Dermis microvascular lymphatic vessel endothelial cell (primary cell): Measurements from ENCODE around the gene ZNF282. TPM values are rescaled to one million over a fixed set of nuclear protein-coding genes. Genes with fewer than 3 reads are reported as not detected.
A peak's percentile ranks its signal among the peaks of the same experiment; 100 is the strongest.
"Not testable (repeated sequence)": the region's sequence is repeated elsewhere in the genome, so short reads cannot be mapped to it uniquely, and the experiment has no call there.

Experiments used
- DNase-seq, 2 donors: peaks; one replicate each; pipeline versions ENCODE4 v3.0.0 to v3.0.0-alpha.2; 2010; ENCODE audit warnings: low read depth in 2 of 2
- total RNA-seq: library from RNA; depleted of rRNA; stranded (reverse); fragments of >200 nt; gene quantifications from 2 replicates; pipeline ENCODE4 v1.2.1, GENCODE V29; 2014

The ZNF282 gene
- total RNA-seq, 1 donor from 2014 or later: 22.9 TPM

DNA sequence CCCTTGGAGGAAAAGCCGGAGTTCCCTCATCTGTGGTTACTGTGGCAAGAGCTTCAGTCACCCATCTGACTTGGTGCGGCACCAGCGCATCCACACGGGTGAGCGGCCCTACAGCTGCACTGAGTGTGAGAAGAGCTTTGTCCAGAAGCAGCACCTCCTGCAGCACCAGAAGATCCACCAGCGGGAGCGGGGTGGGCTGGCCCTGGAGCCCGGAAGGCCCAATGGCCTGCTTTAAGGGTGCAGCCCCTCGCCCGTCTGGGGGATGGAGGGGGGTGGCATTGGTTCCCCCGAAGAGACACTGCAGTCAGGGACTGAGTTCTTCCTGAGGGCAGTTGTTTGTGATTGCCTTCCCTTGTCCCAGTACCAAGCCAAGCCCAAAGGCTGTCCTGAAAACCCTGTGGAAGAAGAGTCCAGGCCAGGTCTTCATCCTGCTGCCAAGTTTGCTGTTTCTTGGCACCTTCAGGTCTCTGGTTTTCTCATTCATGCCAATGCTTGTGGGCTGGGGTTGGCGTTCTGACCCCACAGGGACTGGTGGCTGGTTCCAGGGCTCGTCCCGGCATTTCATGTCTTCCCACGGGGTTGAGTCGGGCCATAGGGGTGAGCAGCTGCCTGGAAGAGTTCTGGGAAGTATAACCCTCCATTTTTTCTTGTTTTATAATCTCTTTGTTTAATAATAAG is 59.0 kb downstream of the ZNF282 start:
- no peak for DNase-seq

- no peak for DNase-seq
Observed at GRCh38 chr7:149255174-149255573, 59.8 kb downstream of the ZNF282 start.

DNA sequence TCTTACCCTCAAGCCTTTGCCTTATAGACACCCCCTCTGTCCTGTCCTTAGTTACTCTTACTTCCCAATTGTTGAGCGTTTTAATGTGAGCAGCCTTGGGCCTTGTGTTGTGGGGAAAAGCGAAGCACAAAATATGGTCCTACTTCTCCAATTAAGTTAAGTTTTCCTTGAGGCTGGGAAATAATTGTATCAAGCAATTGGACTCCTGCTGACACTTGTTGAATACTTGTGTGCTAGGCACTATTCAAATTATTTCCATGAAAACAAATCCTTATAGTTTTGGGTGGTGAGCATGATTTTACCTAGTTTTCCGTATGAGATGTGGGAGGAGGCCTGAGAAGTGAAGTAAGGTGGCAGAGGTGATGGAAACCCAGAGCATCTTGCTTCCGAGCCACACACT is 61.2 kb downstream of the ZNF282 start:
- DNase-seq: no peak

DNA sequence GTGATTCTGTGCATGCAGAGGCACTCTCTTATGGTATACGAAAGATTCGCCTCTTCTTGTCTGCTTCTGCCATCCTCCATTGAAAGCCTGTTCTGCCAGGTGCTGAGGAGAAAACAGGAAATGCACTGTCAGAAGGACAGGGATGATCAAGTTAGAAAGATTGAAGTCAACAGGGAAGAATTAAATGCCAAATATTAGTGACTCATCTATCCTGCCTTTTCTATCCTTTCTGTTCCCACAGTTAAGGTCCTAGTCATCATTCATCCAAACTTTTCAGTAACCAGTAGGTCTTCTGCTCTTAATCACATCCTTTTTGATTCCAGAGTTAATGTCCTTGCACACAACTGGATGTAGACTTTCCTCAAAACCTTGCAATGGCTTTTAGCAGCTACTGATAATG is 61.8 kb downstream of the ZNF282 start:
- DNase-seq: peak in 1 of 2 donors; percentile 51

GRCh38 chr7:149261316-149261828 is 66.0 kb downstream of the ZNF282 start:
- no peak for DNase-seq

- DNase-seq: peak; percentile 73 to 90
Observed at GRCh38 chr7:149261829-149262617, 66.7 kb downstream of the ZNF282 start, which contains the start of gene ZNF783. TSS of gene ZNF783 (plus strand) at chr7:149262196. CDS start at chr7:149262334, 138 bp downstream.

DNA sequence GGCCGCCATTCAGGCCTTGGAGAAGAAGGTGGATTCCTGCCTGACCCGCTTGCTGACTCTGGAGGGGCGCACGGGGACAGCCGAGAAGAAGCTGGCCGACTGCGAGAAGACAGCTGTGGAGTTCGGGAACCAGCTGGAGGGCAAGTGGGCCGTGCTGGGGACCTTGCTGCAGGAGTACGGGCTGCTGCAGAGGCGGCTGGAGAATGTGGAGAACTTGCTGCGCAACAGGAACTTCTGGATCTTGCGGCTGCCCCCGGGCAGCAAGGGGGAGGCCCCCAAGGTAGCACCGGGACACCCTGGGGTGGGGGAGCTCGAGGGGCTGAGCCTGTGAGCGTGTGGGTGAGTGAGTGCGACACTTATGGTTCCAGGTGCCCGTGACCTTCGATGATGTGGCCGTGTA is 71.1 kb downstream of the ZNF282 start:
- no peak for DNase-seq

DNA sequence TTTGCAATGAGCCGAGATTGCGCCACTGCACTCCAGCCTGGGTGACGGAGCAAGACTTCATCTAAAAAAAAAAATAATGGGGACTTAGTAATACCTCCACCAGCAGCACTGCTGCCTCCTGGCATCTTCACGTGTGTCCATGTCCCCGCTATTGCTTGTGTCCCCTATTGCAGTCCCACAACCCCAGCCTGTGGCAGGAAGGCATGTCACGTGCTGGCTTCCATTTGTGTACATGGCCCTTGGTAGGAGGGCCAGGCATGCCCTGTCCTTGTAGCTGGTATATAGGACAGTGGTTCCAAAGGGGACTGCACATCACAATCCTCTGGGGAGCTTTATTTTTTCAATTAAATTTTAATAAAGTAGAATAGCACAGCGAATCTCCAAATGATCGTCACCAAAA is 72.4 kb downstream of the ZNF282 start:
- no peak for DNase-seq

GRCh38 chr7:149274424-149274823 is 79.1 kb downstream of the ZNF282 start:
- not testable (repeated sequence) for DNase-seq

Other genes with a start within 250 kb of the ZNF282 start
- 239 and 243 TPM in 2 replicates for gene PDIA4, start 167.0 kb upstream of the ZNF282 start, total RNA-seq
- gene ZNF786, start 104.8 kb upstream of the ZNF282 start, total RNA-seq: 4.9 and 7.3 TPM in 2 replicates
- 1.5 and 2.5 TPM in 2 replicates for gene ZNF425, start 69.2 kb upstream of the ZNF282 start, total RNA-seq
- gene ZNF398, start 48.1 kb upstream of the ZNF282 start, total RNA-seq: 5.0 and 7.2 TPM in 2 replicates
- gene ZNF212, start 44.1 kb downstream of the ZNF282 start, total RNA-seq: 2.8 and 4.2 TPM in 2 replicates
- gene ZNF783, start 66.7 kb downstream of the ZNF282 start, total RNA-seq: 3.1 and 4.2 TPM in 2 replicates